Umbilical cord (tissue), 2 donors: ENCODE measurements around the gene RHPN2. TPM values are rescaled to one million over a fixed set of nuclear protein-coding genes. Genes with fewer than 3 reads are reported as not detected.
A peak's percentile ranks its signal among the peaks of the same experiment; 100 is the strongest.

Experiments used
- DNase-seq: peaks from one replicate; pipeline ENCODE4 v3.0.0-alpha.2; 2015; ENCODE audit warnings: low spot score
- total RNA-seq: library from RNA; depleted of rRNA; stranded (reverse); fragments of >200 nt; gene quantifications from one replicate; pipeline ENCODE4 v1.2.3, GENCODE V29; 2014; ENCODE audit warnings: low replicate concordance; ENCODE audit not compliant: insufficient read depth

Gene RHPN2
- total RNA-seq, result 4.1 TPM

- peak; percentile 80 for DNase-seq
These were observed at the start of gene RHPN2 for GRCh38 chr19:33064792-33065550. RHPN2 (minus strand) TSS chr19:33064888; CDS start chr19:33064852, 36 bp downstream.

DNA sequence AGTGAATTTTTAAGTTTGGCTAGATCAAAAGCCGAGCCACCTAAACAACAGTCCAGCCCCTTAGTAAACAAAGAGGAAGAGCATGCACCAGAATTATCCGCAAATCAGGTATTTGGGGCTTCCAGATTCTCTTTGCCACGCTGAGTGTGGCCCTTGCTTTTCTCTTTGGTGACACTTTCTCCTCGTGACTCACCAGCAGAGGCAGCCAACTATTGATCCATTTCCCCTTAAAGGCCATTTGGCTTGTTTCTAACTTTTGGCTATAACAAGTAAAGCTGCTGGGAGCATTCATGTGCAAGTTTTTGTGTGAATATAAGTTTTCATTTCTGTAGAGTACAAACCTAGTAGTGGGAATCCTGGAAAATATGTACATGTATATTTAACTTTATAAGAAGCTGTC is 49.6 kb upstream of the RHPN2 start:
- no peak for DNase-seq

GRCh38 chr19:33111587-33111986 is 46.9 kb upstream of the RHPN2 start:
- no peak for DNase-seq

- no peak for DNase-seq
These were observed 45.6 kb upstream of the RHPN2 start for GRCh38 chr19:33110137-33110910.

GRCh38 chr19:33108161-33108560 is 43.5 kb upstream of the RHPN2 start:
- no peak for DNase-seq

- DNase-seq, result no peak
These were observed 38.2 kb upstream of the RHPN2 start for GRCh38 chr19:33102893-33103292.

DNA sequence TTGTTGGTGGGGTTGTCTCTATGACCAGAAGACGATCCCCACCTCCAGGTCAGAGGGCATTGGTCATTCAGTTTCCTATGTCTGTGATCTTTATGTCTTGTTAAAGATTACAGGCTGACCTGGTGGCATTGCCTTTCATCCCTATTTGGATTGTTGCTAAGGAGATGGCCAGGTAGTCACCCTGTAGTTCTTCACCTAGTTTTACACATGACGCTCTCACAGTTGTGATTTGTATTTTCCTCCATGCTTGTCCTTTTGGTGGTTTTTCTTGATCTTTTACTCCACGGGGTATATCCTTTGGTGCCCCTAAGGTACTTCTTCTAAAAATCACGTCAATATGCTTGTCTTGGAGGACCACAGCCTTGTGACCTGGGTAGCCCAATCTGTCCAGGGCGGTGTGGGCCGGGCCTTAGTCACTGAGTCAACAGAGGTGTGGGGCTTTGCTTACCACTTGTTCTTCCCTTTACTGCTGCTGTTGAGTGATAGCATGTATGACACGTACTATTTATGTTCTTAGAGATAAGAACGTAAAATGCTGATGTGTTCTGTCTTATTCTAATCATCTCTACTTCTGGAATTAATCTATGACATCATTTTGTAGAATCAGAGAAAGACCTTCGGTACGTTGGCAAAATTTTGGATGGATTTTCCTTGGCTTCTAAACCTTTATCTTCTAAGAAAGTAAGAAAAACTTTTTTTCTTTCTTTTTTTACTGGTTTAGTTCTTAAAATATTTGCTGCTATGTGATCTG is 36.4 kb upstream of the RHPN2 start:
- DNase-seq, result no peak

GRCh38 chr19:33098055-33098534 is 33.4 kb upstream of the RHPN2 start:
- DNase-seq, result no peak

DNA sequence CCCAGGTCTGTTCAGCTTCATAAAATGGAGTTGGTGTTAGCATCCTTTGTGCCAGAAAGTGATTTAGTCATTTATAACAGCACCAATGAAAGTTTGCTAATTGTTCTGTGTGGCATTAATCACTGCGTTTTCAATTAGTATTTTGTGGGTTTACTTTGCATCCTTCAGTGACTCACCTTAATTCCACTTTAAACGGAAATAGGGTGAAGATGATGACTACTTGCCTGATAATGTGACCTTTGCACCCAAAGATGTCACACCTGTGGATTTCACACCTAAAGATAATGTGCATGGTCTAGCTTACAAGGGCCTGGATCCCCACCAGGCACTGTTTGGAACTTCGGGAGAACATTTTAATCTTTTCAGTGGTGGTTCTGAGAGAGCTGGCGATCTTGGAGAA is 31.3 kb upstream of the RHPN2 start:
- no peak for DNase-seq

GRCh38 chr19:33094436-33095067 is 29.9 kb upstream of the RHPN2 start:
- no peak for DNase-seq

DNA sequence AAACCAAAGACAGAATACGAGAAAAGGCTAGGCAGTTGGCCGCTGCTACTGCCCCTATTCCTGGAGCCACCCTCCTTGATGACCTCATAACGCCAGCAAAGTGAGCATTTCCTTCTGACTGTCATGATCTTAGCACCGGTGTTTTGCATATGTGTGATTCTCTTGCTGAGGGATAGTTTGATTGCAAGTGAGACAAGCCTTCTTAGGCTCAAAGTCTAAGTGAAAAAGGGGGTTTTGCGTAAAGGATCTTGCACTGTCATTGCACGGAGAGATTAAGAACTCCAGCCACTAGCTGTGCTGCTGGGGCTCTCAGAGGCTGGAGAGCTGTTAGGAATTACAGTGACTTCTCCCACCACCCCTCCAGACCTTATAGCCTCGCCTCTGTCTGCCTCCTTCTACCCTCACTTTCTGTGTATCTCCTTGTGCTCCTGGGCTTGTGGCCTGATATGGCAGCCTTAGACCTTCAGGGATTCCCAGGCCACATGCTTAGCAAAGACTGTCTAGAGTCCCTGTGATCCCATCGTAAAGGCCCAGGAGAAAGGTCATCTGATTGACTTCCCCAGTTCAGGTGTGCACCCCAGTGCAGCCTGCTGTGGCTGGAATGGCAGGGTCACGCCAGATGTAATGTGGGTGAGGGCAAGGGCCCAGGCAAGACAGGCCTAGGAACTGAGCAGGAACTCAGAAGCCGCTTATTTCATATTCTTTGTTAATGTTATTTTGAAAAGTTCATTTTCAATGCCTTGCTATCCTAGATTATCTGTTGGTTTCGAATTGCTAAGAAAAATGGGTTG is 28.9 kb upstream of the RHPN2 start:
- DNase-seq, result no peak

DNA sequence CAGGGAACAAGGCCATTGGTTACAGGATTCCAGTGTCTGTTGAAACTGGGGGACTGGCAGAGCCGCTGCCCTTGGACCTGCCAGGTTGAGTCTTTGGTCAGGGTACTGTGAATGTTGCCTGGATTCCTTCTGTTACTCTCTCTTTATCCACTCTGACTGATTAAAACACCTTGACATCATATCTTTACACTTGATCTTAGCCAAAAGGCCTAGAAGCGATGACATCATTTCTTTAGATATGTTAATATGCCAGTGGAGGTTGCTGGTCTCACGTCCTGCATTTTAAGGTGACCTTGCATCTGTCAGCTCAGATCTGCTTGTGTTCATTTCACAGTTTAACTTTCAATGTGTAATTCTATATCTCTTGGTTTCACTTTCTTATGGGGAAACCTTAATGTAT is 25.5 kb upstream of the RHPN2 start:
- DNase-seq, result no peak

GRCh38 chr19:33089010-33089409 is 24.3 kb upstream of the RHPN2 start:
- no peak for DNase-seq

DNA sequence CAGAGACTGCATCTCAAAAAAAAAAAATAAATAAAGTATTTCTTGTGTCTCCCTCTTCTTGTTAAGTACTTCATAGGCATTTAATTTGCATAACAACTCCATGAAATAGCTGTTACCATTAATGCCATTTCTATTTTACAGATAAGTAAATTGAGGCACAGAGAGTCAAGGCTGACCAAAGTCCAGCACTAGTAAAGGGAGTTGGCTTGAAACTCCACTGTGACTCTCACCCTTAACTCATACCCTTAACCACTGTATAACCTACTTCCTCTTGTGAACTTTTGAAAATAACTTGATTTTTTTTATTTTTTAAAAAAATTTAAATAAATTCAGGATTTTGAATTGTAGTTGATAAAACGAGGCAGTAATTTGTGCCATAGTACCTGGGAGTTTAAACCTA is 22.3 kb upstream of the RHPN2 start:
- DNase-seq, result no peak

- DNase-seq, result no peak
These were observed 21.0 kb upstream of the RHPN2 start for GRCh38 chr19:33085570-33086128.

- DNase-seq, result peak; percentile 89
These were observed 16.3 kb upstream of the RHPN2 start, which contains the start of gene GPATCH1 for GRCh38 chr19:33080761-33081681. GPATCH1 (plus strand) TSS chr19:33081181; CDS start chr19:33081194, 13 bp downstream.

DNA sequence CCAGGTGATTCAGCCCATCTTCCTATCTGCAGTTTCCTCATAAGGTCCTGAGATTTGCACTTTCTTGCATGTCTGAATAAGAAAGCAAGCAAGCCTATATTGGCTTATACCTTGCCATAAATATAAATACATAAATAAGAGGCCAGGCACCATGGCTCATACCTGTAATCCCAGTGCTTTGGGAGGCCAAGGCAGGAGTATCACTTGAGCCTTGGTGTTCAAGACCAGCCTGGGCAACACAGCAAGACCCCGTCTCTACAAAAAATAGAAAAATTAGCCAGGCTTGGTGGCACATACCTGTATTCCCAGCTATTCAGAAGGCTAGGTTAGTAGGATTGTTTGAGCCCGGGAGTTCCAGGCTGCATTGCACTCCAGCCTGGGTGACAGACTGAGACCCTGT is 10.8 kb upstream of the RHPN2 start:
- DNase-seq, result no peak

DNA sequence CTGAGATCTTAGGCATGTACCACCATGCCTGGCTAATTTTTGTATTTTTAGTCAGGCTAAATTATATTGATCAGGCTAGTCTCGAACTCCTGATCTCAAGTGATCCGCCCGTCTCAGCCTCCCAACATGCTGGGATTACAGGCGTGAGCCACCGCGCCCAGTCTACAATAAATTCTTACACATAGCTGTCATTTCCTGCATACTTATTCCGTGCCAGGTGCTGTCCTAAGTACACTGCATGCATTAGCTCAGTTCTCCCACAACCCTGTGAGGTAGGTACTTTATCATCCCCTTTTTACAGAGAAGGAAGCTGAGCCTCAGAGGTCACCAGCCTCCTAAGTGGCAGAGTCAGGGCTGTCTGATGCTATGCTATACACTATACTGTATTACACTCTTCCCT is 7.2 kb upstream of the RHPN2 start:
- DNase-seq, result no peak

- no peak for DNase-seq
These were observed 2.4 kb upstream of the RHPN2 start for GRCh38 chr19:33067121-33067520.
